ENCODE results near the gene MRPS30. TPM values are rescaled to one million over a fixed set of nuclear protein-coding genes. Genes with fewer than 3 reads are reported as not detected.

The MRPS30 gene
- total RNA-seq, 1 experiment from 2014 or later: 63.9 TPM

- H3K4me3 ChIP-seq (ENCODE audit: low read depth, low read length, poor library complexity, severe bottlenecking): peak overlapping the region; percentile 96
- CTCF ChIA-PET: no interaction called here
- no TSS peak for BruUV-seq (replicated peaks)
- peaks cover 30% of the 10 kb centered on the region for H3K36me3 ChIP-seq (ENCODE audit: insufficient read depth, low read length, poor library complexity, severe bottlenecking)
- intact Hi-C loops (cut with micrococcal nuclease; ENCODE audit: unreplicated experiment): no loop called here
- TF ChIP-seq, protein P1, sequence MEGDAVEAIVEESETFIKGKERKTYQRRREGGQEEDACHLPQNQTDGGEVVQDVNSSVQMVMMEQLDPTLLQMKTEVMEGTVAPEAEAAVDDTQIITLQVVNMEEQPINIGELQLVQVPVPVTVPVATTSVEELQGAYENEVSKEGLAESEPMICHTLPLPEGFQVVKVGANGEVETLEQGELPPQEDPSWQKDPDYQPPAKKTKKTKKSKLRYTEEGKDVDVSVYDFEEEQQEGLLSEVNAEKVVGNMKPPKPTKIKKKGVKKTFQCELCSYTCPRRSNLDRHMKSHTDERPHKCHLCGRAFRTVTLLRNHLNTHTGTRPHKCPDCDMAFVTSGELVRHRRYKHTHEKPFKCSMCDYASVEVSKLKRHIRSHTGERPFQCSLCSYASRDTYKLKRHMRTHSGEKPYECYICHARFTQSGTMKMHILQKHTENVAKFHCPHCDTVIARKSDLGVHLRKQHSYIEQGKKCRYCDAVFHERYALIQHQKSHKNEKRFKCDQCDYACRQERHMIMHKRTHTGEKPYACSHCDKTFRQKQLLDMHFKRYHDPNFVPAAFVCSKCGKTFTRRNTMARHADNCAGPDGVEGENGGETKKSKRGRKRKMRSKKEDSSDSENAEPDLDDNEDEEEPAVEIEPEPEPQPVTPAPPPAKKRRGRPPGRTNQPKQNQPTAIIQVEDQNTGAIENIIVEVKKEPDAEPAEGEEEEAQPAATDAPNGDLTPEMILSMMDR (conservative IDR thresholded peaks at IDR 0.05; ENCODE audit: low read depth, low read length): no peak
- TF ChIP-seq EZH2 (IDR thresholded peaks at IDR 0.05; ENCODE audit: borderline replicate concordance, low read depth, low read length, poor library complexity, severe bottlenecking): no peak
- no peaks in the 10 kb centered on the region for H3K27me3 ChIP-seq (replicated peaks; ENCODE audit: insufficient read depth, low read depth, low read length, poor library complexity)
- POLR2A ChIA-PET (ENCODE audit: low non-redundant PET): interaction anchor here (0.6 to 0.7 kb wide), 2 partner anchors 333 to 1838 kb away, joined by 4 to 7 read pairs; no protein-coding TSS in a partner anchor
- peak; percentile 65 for DNase-seq (ENCODE audit: low spot score)
- H3K4me1 ChIP-seq (ENCODE audit: insufficient read depth, low read length, poor library complexity, severe bottlenecking): peaks cover 17% of the 10 kb centered on the region
- H3K9me3 ChIP-seq (ENCODE audit: low read depth, low read length, poor library complexity, severe bottlenecking): no peaks in the 10 kb centered on the region
- peak overlapping the region; percentile 85 for H3K27ac ChIP-seq (ENCODE audit: low read depth, low read length, poor library complexity, severe bottlenecking)
These were observed 638 bp downstream of the MRPS30 start for GRCh38 chr5:44809215-44809955.

DNA sequence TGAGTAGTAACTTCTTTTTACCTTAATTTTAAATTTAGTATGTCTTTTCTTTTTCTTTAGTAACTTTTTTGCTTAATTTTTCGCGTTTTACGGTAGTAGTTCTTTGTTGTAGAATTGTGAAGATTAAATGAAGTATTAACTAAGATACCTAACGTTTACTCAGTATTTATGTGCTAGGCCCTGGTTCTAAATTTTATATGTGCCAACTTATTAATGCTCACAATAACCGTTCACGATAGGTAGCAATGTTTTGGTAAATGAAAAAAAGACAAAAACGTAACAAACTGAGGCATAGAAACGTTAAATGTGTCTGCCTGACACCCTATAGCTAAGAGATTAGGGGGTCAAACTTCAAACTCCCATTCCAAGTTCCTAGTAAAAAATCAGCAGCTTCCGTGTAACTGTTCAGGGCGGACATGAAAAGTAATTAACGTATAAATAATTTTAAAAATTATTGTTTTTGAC is 1.2 kb downstream of the MRPS30 start:
- intact Hi-C loops (cut with micrococcal nuclease; ENCODE audit: unreplicated experiment): no loop called here
- no TSS peak for BruUV-seq (replicated peaks)

DNA sequence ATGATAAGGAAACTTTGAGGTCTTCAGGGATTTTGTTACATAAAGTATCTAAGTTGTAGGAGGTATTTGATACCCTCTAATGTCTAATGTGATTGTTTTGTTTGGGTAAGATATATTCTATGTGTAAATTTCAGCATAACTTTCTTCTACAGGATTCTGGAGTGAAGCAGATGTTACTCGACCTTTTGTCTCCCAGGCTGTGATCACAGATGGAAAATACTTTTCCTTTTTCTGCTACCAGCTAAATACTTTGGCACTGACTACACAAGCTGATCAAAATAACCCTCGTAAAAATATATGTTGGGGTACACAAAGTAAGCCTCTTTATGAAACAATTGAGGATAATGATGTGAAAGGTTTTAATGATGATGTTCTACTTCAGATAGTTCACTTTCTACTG is 6.0 kb downstream of the MRPS30 start:
- Histone ChIP-seq H3K4me3 (ENCODE audit: low read depth, low read length, poor library complexity, severe bottlenecking) (no peak overlapping the region), H3K27me3 (replicated peaks; ENCODE audit: insufficient read depth, low read depth, low read length, poor library complexity) (no peaks in the 10 kb centered on the region), H3K4me1 (ENCODE audit: insufficient read depth, low read length, poor library complexity, severe bottlenecking) (peaks cover 14% of the 10 kb centered on the region), H3K27ac (ENCODE audit: low read depth, low read length, poor library complexity, severe bottlenecking) (no peak overlapping the region), H3K9me3 (ENCODE audit: low read depth, low read length, poor library complexity, severe bottlenecking) (no peaks in the 10 kb centered on the region), H3K36me3 (ENCODE audit: insufficient read depth, low read length, poor library complexity, severe bottlenecking) (peaks cover 70% of the 10 kb centered on the region)
- BruUV-seq (replicated peaks): no TSS peak
- intact Hi-C loops (cut with micrococcal nuclease; ENCODE audit: unreplicated experiment): no loop called here
- DNase-seq (ENCODE audit: low spot score): no peak
- POLR2A ChIA-PET (ENCODE audit: low non-redundant PET): no interaction called here
- TF ChIP-seq, protein P1 (conservative IDR thresholded peaks at IDR 0.05; ENCODE audit: low read depth, low read length): no peak
- no peak for TF ChIP-seq EZH2 (IDR thresholded peaks at IDR 0.05; ENCODE audit: borderline replicate concordance, low read depth, low read length, poor library complexity, severe bottlenecking)
- CTCF ChIA-PET: no interaction called here

More for the DNA sequence above, 1.2 kb downstream of the MRPS30 start:
- H3K4me1 ChIP-seq (ENCODE audit: insufficient read depth, low read length, poor library complexity, severe bottlenecking): peaks cover 17% of the 10 kb centered on the region
- ChIA-PET CTCF (no interaction called here), POLR2A (ENCODE audit: low non-redundant PET) (no interaction called here)
- no peak for TF ChIP-seq EZH2 (IDR thresholded peaks at IDR 0.05; ENCODE audit: borderline replicate concordance, low read depth, low read length, poor library complexity, severe bottlenecking)
- TF ChIP-seq, protein P1 (conservative IDR thresholded peaks at IDR 0.05; ENCODE audit: low read depth, low read length): no peak
- H3K27ac ChIP-seq (ENCODE audit: low read depth, low read length, poor library complexity, severe bottlenecking): peak overlapping the region; percentile 85
- peaks cover 36% of the 10 kb centered on the region for H3K36me3 ChIP-seq (ENCODE audit: insufficient read depth, low read length, poor library complexity, severe bottlenecking)
- no peaks in the 10 kb centered on the region for H3K9me3 ChIP-seq (ENCODE audit: low read depth, low read length, poor library complexity, severe bottlenecking)
- H3K4me3 ChIP-seq (ENCODE audit: low read depth, low read length, poor library complexity, severe bottlenecking): peak overlapping the region; percentile 96
- H3K27me3 ChIP-seq (replicated peaks; ENCODE audit: insufficient read depth, low read depth, low read length, poor library complexity): no peaks in the 10 kb centered on the region
- DNase-seq (ENCODE audit: low spot score): no peak

Data from A673 (cell line).